Measurements from ENCODE around the gene CCL14.

The CCL14 gene

DNA sequence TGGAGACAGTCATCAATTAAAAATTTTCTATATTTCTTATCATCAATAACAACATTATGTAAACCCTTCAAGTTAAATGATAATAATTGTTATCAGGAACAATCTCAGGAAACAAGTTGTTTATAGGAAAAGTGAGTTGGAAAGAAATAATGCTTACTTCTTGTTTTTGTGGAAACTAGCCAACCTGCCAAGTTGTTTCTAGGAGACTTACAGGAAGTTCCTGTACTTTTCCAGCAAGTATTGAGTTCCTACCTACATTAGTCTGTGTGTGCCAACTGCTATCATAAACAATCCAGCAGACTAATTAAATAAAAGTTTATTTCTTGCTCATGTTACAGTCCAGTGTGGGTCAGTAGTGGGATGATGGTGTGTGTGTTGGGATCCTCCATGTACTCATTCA, 1.6 kb upstream of the CCL14 start:
- no peak for DNase-seq (ENCODE audit: low read depth in 3 of 3)

DNA sequence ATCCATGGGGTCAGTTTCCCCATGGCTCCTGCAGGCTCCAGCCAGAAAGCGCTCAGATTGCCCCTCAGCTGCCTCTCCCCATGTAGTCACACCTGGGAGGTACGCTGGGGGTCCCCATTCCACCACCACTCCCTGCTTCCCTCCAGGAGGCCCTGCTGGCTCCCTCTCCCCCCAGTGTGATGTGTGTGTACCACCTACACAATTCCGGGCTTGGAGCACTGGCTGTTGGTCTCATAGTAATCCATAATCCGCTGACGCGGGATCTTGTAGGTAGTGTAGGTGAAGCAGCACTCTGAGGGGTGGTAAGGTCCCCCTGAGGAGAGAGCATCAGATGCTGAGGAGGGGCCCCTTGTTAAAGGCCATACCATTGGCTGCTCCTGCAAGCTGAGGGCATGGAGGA, 2.4 kb downstream of the CCL14 start:
- DNase-seq (ENCODE audit: low read depth in 3 of 3), result no peak

- DNase-seq (ENCODE audit: low read depth in 3 of 3), result no peak
Observed at GRCh38 chr17:35982409-35983191, 3.9 kb downstream of the CCL14 start.

- DNase-seq (ENCODE audit: low read depth in 3 of 3), result no peak
Observed at GRCh38 chr17:35981908-35982330, 4.6 kb downstream of the CCL14 start.

GRCh38 chr17:35981246-35981645, 5.3 kb downstream of the CCL14 start, which contains the start of gene CCL16:
CCL16 (minus strand) TSS chr17:35981497; CDS start chr17:35981420, 77 bp downstream.
- no peak for DNase-seq (ENCODE audit: low read depth in 3 of 3)

GRCh38 chr17:35978346-35978745, 8.2 kb downstream of the CCL14 start:
- DNase-seq (ENCODE audit: low read depth in 3 of 3), result no peak

- DNase-seq (ENCODE audit: low read depth in 3 of 3), result no peak
Observed at GRCh38 chr17:35977509-35977908, 9.0 kb downstream of the CCL14 start.

GRCh38 chr17:35973333-35974260, 12.9 kb downstream of the CCL14 start:
- DNase-seq (ENCODE audit: low read depth in 3 of 3), result no peak

GRCh38 chr17:35972945-35973332, 13.6 kb downstream of the CCL14 start:
- no peak for DNase-seq (ENCODE audit: low read depth in 3 of 3)

DNA sequence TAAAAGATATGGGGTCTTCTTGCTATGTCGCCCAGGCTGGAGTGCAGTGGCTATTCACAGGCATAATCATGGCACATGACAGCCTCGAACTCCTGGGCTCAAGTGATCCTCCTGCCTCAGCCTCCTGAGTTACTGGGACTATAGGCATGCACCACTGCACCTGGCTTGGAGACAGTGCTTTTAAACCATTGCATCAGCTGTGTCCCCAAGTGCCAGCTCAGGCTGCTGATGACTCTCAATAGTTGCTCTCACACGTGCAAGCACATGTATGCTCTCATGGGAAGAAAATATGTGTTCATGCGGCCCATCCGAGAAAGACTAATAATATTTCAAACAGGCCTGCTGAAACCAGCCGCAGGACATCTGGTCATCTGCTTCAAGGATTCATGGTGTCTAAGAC, 14.0 kb downstream of the CCL14 start:
- no peak for DNase-seq (ENCODE audit: low read depth in 3 of 3)

DNA sequence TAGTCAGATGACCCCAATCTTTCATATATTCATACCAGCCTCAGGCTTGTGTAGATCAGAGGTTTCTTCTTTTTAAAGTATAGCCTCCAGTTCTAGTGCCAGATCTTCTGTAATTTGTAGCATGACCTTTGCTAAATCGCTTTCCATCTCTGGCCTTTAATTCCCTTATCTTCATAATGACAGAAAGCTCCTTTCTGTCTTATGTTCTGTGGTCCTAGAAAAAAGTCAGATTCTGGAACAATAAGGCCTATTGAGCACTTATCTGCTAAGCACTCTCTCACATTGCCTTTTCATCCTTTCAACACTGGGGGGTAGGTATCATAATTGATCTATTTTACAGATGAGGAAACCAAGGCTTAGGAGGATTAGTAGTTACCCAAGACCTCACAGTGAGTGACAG, 14.5 kb downstream of the CCL14 start:
- DNase-seq (ENCODE audit: low read depth in 3 of 3), result no peak

DNA sequence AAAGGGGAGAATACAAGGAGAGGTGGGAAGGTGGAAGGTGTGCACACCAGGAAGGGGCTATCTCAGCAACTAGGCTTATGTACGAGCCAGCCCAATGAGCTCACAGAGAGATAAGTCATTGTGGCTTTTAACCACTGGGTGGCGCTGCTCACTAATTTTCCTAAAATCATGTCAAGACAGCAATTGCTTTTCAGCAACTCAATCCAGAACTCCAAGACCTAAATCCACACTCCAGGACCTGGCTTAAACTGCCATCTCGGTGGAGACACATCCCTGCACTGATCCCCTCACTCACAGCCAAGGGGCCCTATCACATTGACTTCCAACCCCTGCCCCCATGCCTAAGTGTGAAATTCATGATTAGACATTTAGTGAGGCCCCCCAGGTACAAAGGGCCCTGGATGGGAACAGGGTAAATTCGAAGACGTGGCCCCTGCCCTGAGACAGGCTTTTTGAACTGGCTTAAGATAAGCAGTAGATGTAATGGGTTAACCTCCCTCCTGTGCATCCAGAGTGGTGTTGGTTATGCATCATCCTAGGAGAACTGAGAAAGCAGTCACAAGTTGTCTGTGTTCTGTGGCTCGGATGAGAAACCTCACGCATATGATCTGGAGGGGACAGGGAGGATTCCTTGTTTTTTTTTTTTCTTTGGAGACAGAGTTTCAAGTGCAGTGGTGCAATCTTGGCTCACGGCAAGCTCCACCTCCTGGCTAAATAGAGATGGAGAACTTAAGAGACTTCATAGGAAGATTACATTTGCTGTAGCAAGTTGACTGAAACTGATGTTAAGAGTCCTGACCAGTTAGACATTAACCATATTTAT, 16.8 kb downstream of the CCL14 start:
- DNase-seq (ENCODE audit: low read depth in 3 of 3), result peak; percentile 23 to 37 (median 29)

- DNase-seq (ENCODE audit: low read depth in 3 of 3), result no peak
Observed at GRCh38 chr17:35968520-35969054, 17.9 kb downstream of the CCL14 start.

DNA sequence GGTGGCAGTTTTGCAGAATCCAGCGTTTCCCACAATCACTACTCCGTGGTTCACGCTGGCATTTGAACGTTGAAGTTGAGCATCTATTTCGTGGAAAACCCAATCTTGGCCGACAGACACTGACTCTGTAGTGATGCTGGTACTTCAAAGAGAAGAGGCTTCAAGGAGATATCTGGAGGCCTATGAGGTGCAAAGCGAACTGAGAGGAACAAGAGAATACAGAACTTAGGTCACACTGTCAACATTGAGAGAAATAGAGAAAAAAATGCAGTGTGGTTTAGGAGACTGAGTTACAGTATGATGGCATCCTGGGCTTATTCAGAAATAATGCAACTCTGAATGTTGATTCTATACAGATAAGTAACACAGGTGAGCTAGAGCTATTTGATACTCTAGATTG, 21.3 kb downstream of the CCL14 start:
- no peak for DNase-seq (ENCODE audit: low read depth in 3 of 3)

DNA sequence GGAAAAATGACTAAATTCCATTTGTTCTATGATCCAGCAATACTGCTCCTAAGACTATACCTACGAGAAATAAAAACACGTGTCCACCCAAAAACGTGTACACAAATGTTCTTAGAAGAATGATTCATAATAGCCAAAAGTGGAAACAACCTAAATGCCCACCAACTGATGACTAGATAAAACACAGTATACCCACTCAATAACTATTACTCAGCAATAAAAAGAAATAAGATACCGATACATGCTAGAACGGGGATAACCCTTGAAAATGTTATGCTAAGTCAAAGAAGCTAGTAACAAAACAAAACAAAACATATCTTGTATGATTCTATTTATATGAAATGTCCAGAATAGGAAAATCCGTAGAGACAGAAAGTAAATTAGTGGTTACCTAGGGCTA, 22.9 kb downstream of the CCL14 start:
- no peak for DNase-seq (ENCODE audit: low read depth in 3 of 3)

DNA sequence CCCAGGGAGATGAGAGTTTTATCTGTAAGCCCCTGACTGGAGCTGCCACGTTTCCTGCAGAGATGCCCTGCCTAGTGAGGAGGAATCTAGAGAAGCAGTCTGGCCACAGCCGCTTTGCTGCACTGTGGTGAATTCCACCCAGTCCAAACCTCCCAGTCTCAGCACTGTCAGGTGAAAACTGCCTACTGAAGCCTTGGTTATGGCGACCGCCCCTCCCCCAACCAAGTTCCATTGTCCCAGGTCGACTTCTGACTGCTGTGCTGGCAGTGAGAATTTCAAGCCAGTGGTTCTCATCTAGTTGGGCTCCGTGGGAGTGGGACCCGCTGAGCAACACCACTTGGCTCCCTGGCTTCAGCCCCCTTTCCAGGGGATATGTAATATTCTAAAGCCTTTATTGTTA, 32.8 kb downstream of the CCL14 start:
- DNase-seq (ENCODE audit: low read depth in 3 of 3), result no peak

DNA sequence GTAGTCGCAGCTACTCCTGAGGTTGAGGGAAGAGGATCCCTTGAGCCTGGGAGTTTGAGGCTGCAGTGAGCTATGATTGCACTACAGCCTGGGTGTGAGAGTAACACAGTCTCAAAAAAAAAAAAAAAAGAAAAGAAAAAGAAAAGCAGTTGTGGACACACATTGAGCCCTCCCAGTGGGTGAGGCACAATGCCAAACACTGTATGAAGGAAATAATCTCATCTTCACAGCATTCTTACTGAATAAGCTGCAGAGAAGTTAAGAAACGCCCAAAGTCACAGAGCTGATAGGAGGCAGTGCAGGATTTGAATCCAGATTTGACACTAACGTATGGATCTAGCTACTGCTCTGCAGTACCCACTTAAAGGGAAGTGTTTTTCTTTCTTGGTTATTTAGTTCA, 37.1 kb downstream of the CCL14 start:
- DNase-seq (ENCODE audit: low read depth in 3 of 3), result no peak

GRCh38 chr17:35948092-35948491, 38.4 kb downstream of the CCL14 start:
- no peak for DNase-seq (ENCODE audit: low read depth in 3 of 3)

DNA sequence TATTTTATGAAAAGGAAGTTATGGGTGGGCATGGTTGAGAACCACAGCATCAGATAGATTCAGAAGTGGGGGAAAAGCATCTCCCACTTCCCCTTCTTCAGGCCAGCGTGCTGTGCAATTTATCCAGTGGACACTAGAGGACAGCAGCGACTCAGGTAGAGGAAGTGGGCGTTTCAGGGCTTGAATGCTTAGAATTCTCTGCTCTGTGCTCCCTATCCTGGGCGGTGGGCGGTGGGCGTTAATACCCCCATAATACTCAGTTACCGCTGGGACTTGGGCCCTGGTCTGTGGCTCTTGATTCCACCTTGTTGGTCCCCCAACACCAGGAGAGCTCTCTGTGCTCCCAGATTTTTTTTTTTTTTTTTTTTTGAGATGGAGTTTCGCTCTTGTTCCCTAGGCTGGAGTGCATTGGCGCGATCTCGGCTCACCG, 39.4 kb downstream of the CCL14 start:
- DNase-seq (ENCODE audit: low read depth in 3 of 3), result peak in 2 of 3 experiments; percentile 13 to 22

GRCh38 chr17:35944151-35944550, 42.4 kb downstream of the CCL14 start:
- DNase-seq (ENCODE audit: low read depth in 3 of 3), result no peak

- DNase-seq (ENCODE audit: low read depth in 3 of 3), result no peak
Observed at GRCh38 chr17:35943537-35943936, 43.0 kb downstream of the CCL14 start, which contains the start of gene LYZL6. LYZL6 (minus strand) TSS chr17:35943713; CDS start chr17:35939356, 4,357 bp downstream.

All from stimulated activated CD4-positive, alpha-beta T cell treated with anti-CD3 and anti-CD28 coated beads, TNF-alpha, amount 100 ng/mL, for 4 hours (primary cell).